IMR-90 (cell line): ENCODE data around the gene CHRNA10. TPM values are rescaled to one million over a fixed set of nuclear protein-coding genes. Genes with fewer than 3 reads are reported as not detected.
"Not testable (repeated sequence)": the region's sequence is repeated elsewhere in the genome, so short reads cannot be mapped to it uniquely, and the experiment has no call there.

Experiments
- ATAC-seq: fragments of 200-7000 bp; cut with Tn5 transposase; 2 replicates; pipeline ENCODE4 v1.9.1; 2020; ENCODE audit warnings: low read depth, mild to moderate bottlenecking, moderate library complexity
- BruUV-seq: library from RNA; stranded (reverse); fragments of 400-500 nt; replicated peaks from 2 replicates; lab custom pipeline; 2021; lab: Mats Ljungman, UMichigan
- CTCF ChIA-PET: fragments of 300-600 bp; formaldehyde crosslinking; extraction: SDS; loops from one replicate; lab custom pipeline; 2021; ENCODE audit warnings: antibody characterized with exemption; lab: Yijun Ruan, JAX
- POLR2A ChIA-PET: fragments of 300-600 bp; sonication (Branson Sonifier 250); formaldehyde crosslinking; loops from one replicate; lab custom pipeline; 2022; ENCODE audit warnings: antibody characterized with exemption; ENCODE audit not compliant: unreplicated experiment; lab: Charles Lee
- DNase-seq: peaks from one replicate; pipeline ENCODE4 v3.0.0; 2013
- H2AFZ ChIP-seq: replicated peaks from 2 replicates; pipeline ENCODE3; 2013; ENCODE audit warnings: low read length, mild to moderate bottlenecking; ENCODE audit not compliant: poor library complexity
- H2AK5ac ChIP-seq: 2 replicates; pipeline ENCODE4 v1.6.1; 2013; ENCODE audit warnings: low read depth, low read length, inconsistent platforms
- H2AK9ac ChIP-seq: replicated peaks from 2 replicates; pipeline ENCODE3; 2013; ENCODE audit warnings: mild to moderate bottlenecking, low read depth, low read length, moderate library complexity; ENCODE audit not compliant: poor library complexity
- H2BK120ac ChIP-seq: 2 replicates; pipeline ENCODE4 v1.6.1; 2013; ENCODE audit warnings: low read depth, low read length, inconsistent platforms
- H2BK15ac ChIP-seq: 3 replicates; pipeline ENCODE4 v1.6.1; 2013; ENCODE audit warnings: low read depth, low read length, inconsistent platforms
- H2BK20ac ChIP-seq: 2 replicates; pipeline ENCODE4 v1.6.1; 2013; ENCODE audit warnings: low read depth, mild to moderate bottlenecking, inconsistent platforms, low read length, moderate library complexity
- H2BK5ac ChIP-seq: 2 replicates; pipeline ENCODE4 v1.6.1; 2013; ENCODE audit warnings: mild to moderate bottlenecking, low read depth, low read length, inconsistent platforms; ENCODE audit not compliant: poor library complexity, severe bottlenecking
- H3K14ac ChIP-seq: replicated peaks from 2 replicates; pipeline ENCODE4 v1.6.1; 2013; ENCODE audit warnings: low read depth, low read length, inconsistent platforms
- H3K18ac ChIP-seq: 2 replicates; pipeline ENCODE4 v1.6.1; 2013; ENCODE audit warnings: low read depth, low read length, control low read depth
- H3K23ac ChIP-seq: 2 replicates; pipeline ENCODE4 v1.6.1; 2013; ENCODE audit warnings: low read depth, low read length, inconsistent platforms
- H3K27ac ChIP-seq: 2 replicates; pipeline ENCODE4 v1.5.1; 2013; ENCODE audit warnings: mild to moderate bottlenecking, control low read depth, low read length; ENCODE audit not compliant: insufficient read depth
- H3K27me3 ChIP-seq: 2 replicates; pipeline ENCODE4 v1.6.1; 2013; ENCODE audit warnings: low read length; ENCODE audit not compliant: control insufficient read depth, insufficient read depth
- H3K36me3 ChIP-seq: 2 replicates; pipeline ENCODE4 v1.6.1; 2013; ENCODE audit warnings: low read length, mixed read lengths; ENCODE audit not compliant: control insufficient read depth, insufficient read depth
- H3K4ac ChIP-seq: 2 replicates; pipeline ENCODE4 v1.6.1; 2013; ENCODE audit warnings: low read depth, low read length, inconsistent platforms
- H3K4me1 ChIP-seq: 2 replicates; pipeline ENCODE4 v1.6.1; 2013; ENCODE audit warnings: low read length, mixed read lengths; ENCODE audit not compliant: control insufficient read depth, insufficient read depth
- H3K4me2 ChIP-seq: 2 replicates; pipeline ENCODE4 v1.6.1; 2013; ENCODE audit warnings: low read depth, mild to moderate bottlenecking, control low read depth, low read length, moderate library complexity
- H3K4me3 ChIP-seq: 2 replicates; pipeline ENCODE4 v1.5.1; 2013; ENCODE audit warnings: low read depth, mild to moderate bottlenecking, control low read depth, low read length, moderate library complexity; ENCODE audit not compliant: insufficient read depth
- H3K56ac ChIP-seq: 2 replicates; pipeline ENCODE4 v1.6.1; 2013; ENCODE audit warnings: low read length, inconsistent platforms; ENCODE audit not compliant: insufficient read depth; ENCODE audit errors: extremely low read depth
- H3K79me1 ChIP-seq, 2 experiments: 2 replicates each; pipeline ENCODE4 v1.6.1; 2013; ENCODE audit warnings: low read length in 2 of 2, inconsistent platforms in 1 of 2, low read depth in 1 of 2
- H3K9ac ChIP-seq: 2 replicates; pipeline ENCODE4 v1.6.1; 2013; ENCODE audit warnings: low read depth, low read length, control low read depth
- H3K9me1 ChIP-seq: 2 replicates; pipeline ENCODE4 v1.6.1; 2013; ENCODE audit warnings: low read length, inconsistent platforms; ENCODE audit not compliant: insufficient read depth
- H3K9me3 ChIP-seq: 2 replicates; pipeline ENCODE4 v1.6.1; 2013; ENCODE audit warnings: low read length; ENCODE audit not compliant: control insufficient read depth, insufficient read depth
- H4K20me1 ChIP-seq: 2 replicates; pipeline ENCODE4 v1.6.1; 2013; ENCODE audit warnings: low read length, inconsistent platforms; ENCODE audit not compliant: insufficient read depth
- H4K5ac ChIP-seq: 2 replicates; pipeline ENCODE4 v1.6.1; 2013; ENCODE audit warnings: mild to moderate bottlenecking, low read depth, low read length, control low read depth
- H4K8ac ChIP-seq, 2 experiments: 2 replicates each; pipeline ENCODE4 v1.6.1; 2013; ENCODE audit warnings: low read depth in 2 of 2, low read length in 2 of 2, control low read depth in 1 of 2, inconsistent platforms in 1 of 2
- H4K91ac ChIP-seq: 2 replicates; pipeline ENCODE4 v1.6.1; 2013; ENCODE audit warnings: low read depth, low read length, inconsistent platforms; ENCODE audit not compliant: insufficient read depth
- WGBS, 2 experiments: methylation state at CpG; one replicate each; pipeline versions ENCODE4 v1.1.5 to v1.1.7; 2013; ENCODE audit warnings: missing lambda C conversion rate in 2 of 2; ENCODE audit not compliant: insufficient read length in 1 of 2; ENCODE audit errors: extremely low coverage in 2 of 2; 5-methylcytosine and 5-hydroxymethylcytosine counted together
- dilution Hi-C: fragments of 300-500 bp; cut with HindIII; formaldehyde crosslinking; loops from one replicate; pipeline ENCODE4 v1.14.3; 2018; ENCODE audit warnings: low sequenced_read_pairs; ENCODE audit not compliant: unreplicated experiment
- in situ Hi-C: fragments of 300-500 bp; cut with MboI; formaldehyde crosslinking; loops from 3 replicates; pipeline ENCODE4 v1.14.3; 2019; ENCODE audit warnings: low sequenced_read_pairs, inconsistent platforms, mixed read lengths
- intact Hi-C: fragments of 100-400 bp; cut with micrococcal nuclease; formaldehyde crosslinking; loops from 2 replicates; pipeline ENCODE4 v1.10.0; 2022
- polyA plus RNA-seq, 3 experiments: library from polyadenylated mRNA; depleted of rRNA; stranded (reverse); fragments of >200 nt; gene quantifications; 2 replicates each; pipeline ENCODE4 v1.2.3, GENCODE V29; 2012; ENCODE audit warnings: low replicate concordance in 1 of 3
- total RNA-seq: library from RNA; depleted of rRNA; stranded (reverse); fragments of >200 nt; gene quantifications from 2 replicates; pipeline ENCODE4 v1.2.3, GENCODE V29; 2012

Gene CHRNA10
- total and polyA plus RNA-seq, 2 of the 4 experiments (the other 2 are of a cell fraction), result 0.36 to 0.79 TPM

GRCh38 chr11:3643102-3643546 is 28.1 kb downstream of the CHRNA10 start:
- H2BK15ac ChIP-seq, H4K5ac ChIP-seq, CTCF ChIA-PET, H3K18ac ChIP-seq, H3K4me1 ChIP-seq, H3K23ac ChIP-seq, H2BK120ac ChIP-seq, ATAC-seq, H3K9ac ChIP-seq, H4K91ac ChIP-seq, H2BK20ac ChIP-seq, H3K79me1 ChIP-seq, POLR2A ChIA-PET, H3K14ac ChIP-seq, H3K4me2 ChIP-seq, H2BK5ac ChIP-seq, H3K9me1 ChIP-seq, H3K9me3 ChIP-seq, dilution Hi-C loops, H3K4ac ChIP-seq, BruUV-seq, H4K8ac ChIP-seq, DNase-seq, H3K56ac ChIP-seq, H3K36me3 ChIP-seq, H3K27ac ChIP-seq, H2AK5ac ChIP-seq, H3K4me3 ChIP-seq, H4K20me1 ChIP-seq, in situ Hi-C loops, intact Hi-C loops: not testable (repeated sequence)
- Histone ChIP-seq H3K27me3 (peaks cover 49% of the 10 kb centered on the region), H2AK9ac (peak overlapping the region; percentile 11), H2AFZ (peak overlapping the region; percentile 83)
- no CpG with 5 or more reads among the region's 11 CpGs for WGBS, 2 experiments
